HG02938 (cell line): Measurements from ENCODE around the gene SMARCB1.
A peak's percentile ranks its signal among the peaks of the same experiment; 100 is the strongest.

Experiments used
- ATAC-seq: cut with Tn5 transposase; IDR thresholded peaks from one replicate; pipeline ENCODE4 v1.9.1; 2021; ENCODE audit warnings: mild to moderate bottlenecking, moderate library complexity; ENCODE audit not compliant: unreplicated experiment

The SMARCB1 gene

GRCh38 chr22:23786752-23787599 is at the start of gene SMARCB1:
SMARCB1 (plus strand) TSS chr22:23786966; CDS start chr22:23787170, 204 bp downstream.
- ATAC-seq: peak; percentile 67

DNA sequence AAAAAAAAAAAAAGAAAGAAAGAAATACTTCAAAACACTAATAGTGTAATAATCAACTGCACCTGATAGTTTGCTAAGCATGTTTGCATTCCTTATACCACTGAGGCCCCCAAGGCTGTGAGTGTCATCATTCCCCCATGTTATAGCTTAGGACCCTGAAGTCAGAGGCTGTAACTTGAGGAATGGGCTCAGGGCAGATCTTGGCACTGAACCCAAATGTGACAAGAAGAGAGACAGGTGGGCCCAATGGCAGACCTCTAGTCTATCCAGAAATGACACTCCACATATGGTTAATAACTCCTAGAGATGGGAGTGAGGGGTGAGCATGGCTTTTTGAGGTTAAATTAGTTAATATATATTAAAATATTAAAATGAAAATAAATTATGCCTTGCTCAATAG is 49.1 kb upstream of the SMARCB1 start:
- no peak for ATAC-seq

DNA sequence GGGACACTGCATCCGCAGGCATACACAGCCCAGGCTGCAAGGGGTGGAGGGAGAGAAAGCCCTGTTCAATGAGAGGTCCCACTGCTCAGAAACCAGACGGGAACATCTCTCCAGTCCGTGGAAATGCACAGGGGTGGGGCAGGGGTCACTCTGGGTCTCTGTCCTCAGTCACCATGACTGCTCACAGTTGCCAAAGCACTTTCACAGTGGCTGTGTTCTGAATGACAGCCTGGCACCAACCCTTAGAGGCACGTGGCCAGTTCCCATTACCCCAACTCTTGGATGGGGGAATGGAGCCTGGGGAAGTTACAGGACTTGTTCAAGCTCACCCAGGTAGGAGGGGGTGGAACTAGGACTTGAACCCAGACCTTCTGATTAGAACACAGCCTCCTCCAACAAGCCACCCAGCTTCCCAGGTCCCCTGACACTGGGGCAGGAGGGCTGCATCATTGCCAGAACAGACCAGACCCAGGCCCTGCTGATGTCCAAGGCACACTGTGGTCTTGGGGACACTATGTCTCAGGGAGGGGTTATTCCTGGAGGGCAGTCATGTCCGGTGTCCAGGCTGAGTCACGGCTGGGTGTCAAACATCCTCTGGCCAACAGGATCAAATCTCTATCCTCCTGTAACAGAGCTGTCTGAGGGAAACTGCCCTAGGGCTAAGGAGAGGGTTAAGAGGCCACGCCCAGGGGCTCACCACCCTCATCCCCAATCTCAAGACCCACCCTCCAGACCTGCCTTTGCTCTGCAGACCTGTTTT is 44.1 kb upstream of the SMARCB1 start:
- ATAC-seq: no peak

DNA sequence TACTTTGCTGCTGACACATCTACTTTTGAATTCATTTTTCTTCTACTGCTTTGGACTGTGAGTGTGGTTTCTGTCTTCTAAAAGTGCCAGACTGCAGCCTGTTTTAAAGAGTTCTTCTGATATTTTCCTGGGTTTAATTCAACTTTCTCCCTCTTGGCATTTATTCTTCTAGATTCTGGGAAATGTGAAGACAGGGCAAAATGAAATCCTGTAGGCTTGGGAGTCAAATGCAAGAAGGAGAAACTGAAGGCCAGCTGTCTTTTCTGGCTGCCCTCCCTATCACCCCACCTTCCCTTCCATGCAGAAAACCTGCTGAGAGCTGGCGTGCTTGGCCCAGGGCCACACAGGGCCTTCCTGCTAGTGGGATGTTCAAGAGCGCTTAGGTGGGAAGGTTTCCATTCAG is 43.5 kb upstream of the SMARCB1 start:
- no peak for ATAC-seq

- ATAC-seq: no peak
Measured at GRCh38 chr22:23744001-23744400, 42.8 kb upstream of the SMARCB1 start.

GRCh38 chr22:23744485-23744884 is 42.3 kb upstream of the SMARCB1 start:
- no peak for ATAC-seq

DNA sequence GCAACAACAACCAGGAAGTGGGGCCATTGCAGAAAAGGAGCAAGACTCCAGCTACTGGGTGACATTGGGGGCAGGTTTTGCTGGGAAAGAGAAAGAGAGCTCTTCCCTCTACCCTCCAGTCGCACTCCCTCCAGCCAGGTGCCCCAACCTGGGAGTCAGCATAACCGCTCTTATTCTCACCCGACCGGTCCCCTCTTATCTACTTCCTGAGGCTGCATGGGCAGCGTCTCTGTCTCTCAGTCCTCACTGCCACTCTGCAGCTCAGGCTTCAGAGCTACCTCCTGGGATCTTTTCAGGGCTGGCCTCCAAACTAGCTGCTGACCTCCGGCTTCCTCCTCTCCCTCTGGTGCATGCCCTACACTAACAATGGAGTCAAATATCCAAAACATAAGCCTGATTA is 41.0 kb upstream of the SMARCB1 start:
- ATAC-seq: no peak

DNA sequence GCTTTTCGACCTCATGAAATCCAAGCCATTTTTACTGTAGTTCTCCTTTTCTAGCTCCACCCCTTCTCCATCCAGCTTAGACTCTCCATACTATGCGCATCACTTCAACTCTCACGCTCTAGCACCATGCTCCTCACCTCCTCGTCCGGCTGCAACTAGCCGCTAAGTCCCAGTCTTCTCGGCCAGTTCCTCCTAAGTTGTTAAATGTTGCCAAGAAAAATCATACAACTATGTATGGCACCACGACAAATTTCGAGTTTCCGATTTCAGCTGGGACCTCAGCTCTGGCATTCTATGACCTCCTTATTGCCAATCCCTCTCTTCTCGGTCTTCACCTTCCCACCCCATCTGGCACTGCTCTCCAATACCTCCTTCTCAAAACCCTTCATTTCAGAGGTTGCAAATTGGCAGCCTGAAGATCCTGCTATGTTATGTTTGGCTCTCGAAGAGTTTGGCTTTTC is 36.9 kb upstream of the SMARCB1 start:
- ATAC-seq: no peak

- no peak for ATAC-seq
Measured at GRCh38 chr22:23750367-23750713, 36.4 kb upstream of the SMARCB1 start.

- ATAC-seq: peak; percentile 43
Measured at GRCh38 chr22:23750714-23751440, 35.9 kb upstream of the SMARCB1 start, which contains the start of gene ZNF70. ZNF70 (minus strand) TSS chr22:23751112; CDS start chr22:23745140, 5,972 bp downstream.

- no peak for ATAC-seq
Measured at GRCh38 chr22:23751441-23751996, 35.2 kb upstream of the SMARCB1 start.

GRCh38 chr22:23752090-23752691 is 34.6 kb upstream of the SMARCB1 start:
- no peak for ATAC-seq

GRCh38 chr22:23752750-23753149 is 34.0 kb upstream of the SMARCB1 start:
- ATAC-seq: no peak

DNA sequence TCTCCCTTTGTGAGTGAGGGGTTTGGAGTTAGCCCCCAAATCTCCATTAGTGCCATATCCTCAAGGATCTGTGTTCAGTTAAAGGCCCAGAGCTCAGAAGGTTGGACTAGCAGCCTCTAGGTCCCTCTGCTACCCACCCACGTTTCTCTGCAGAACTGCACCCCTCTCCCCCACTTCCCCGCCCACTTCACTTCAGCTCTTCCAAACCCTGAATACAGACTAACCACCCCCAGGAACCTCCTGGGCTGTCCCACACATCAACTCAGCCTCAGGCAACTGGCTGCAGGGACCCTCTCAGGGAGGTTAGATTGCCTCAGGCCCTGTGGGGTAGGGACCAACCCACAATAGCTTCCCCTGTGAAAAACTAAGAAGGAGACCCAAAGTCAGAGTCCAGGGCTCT is 33.4 kb upstream of the SMARCB1 start:
- no peak for ATAC-seq

DNA sequence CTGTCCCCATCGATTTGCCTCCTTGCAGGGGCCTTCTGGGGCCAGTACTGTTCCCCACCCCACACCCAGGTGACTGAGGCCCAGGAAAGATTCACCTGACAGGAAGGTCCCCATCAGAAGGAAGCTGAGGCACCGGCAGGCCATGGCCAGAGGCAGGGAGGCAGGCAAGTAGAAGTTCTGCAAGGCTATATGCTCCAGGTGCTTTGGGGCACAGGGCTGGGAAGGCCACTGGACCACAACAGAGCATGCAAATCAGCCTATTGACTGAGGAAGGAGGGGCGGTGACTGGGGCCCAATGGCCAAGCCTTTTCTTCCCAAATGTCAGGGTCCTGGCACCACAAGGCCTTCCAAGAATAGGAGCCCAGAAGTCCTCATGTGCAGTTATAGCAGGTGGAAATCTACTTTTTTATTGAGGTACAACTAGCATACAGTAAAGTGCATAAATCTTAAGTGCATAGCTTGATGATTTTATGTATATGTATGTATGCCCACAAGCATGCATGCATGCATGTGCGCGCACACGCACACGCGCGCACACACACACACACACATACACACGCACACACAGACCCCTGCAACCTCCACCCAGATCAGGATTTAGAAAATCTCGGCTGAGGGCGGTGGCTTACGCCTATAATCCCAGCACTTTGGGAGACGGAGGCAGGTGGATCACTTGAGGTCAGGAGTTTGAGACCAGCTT is 32.4 kb upstream of the SMARCB1 start, which contains the start of gene VPREB3:
VPREB3 (minus strand) TSS at position 206 of the 700 bp plus-strand sequence; CDS start at position 144, 62 bp downstream.
- ATAC-seq: no peak

DNA sequence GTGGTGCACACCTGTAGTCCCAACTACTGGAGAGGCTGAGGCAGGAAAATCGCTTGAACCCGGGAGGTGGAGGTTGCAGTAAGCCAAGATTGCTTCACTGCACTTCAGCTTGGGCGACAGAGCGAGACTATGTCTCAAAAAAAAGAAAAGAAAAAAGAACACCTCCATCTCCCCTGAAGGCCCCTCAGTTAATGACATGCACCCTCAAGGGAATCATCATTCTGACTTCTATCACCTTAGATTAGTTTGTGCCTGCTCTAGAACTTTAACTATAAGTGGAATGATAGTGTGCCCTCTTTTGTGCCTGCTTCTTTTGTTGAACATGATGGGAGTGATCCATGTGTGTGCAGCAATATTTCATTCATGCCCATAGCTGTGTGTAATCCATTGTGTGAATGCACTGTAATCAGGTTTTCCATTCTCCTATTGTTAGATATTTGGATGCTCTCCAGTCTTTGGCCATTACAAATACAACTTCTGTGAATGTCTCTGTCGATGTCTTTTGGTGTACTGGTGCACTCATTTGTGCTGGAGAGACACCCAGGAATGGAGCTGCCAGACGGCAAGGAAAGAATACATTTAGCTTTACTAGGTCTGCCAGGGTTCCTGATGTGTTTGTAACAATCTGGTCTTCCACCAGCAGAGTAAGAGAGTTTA is 31.7 kb upstream of the SMARCB1 start:
- ATAC-seq: no peak

GRCh38 chr22:23755711-23756110 is 31.1 kb upstream of the SMARCB1 start:
- no peak for ATAC-seq

DNA sequence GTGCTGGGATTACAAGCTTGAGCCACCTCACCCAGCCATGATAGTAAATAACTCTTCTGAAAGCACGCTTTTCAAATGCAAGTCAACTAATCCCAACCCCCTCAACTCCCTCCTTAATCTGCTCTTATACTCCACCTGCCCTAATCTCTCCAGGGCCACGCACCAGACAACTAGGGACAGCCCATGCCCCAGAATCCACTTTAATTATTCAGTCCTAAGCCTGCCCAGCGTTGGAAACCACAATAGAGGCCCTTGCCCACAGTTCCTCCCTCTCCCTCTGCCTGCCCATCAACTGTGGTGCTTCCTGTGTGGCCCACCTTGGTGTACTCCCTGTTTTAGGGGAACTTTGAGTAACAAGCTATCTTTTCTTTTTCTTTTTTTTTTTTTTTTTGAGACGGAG is 29.9 kb upstream of the SMARCB1 start:
- ATAC-seq: no peak

DNA sequence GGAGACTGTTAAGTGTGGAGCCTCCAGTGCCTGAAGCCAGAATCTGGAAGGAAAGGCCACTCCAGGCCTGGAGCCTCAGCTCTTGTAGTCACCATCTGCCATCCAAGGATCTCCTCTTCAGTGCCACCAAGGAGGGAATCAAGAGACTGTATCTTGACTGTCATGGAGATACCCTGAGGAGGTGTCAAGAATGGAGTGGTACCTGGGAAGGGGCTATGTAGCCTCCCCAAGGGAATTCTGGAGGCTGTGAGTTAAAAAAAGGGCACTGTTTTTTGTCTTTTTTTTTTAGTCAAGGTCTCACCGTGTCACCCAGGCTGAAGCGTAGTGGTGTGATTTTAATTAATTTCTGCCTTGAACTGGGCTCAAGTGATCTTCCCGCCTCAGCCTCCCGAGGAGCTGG is 27.2 kb upstream of the SMARCB1 start:
- ATAC-seq: no peak
